HG03565 (cell line): Measurements from ENCODE around the gene SPOCK2.
"Not testable (repeated sequence)": the region's sequence is repeated elsewhere in the genome, so short reads cannot be mapped to it uniquely, and the experiment has no call there.

Experiments
- ATAC-seq: cut with Tn5 transposase; IDR thresholded peaks from one replicate; pipeline ENCODE4 v1.9.1; 2021; ENCODE audit warnings: mild to moderate bottlenecking, moderate library complexity; ENCODE audit not compliant: unreplicated experiment

Gene SPOCK2

DNA sequence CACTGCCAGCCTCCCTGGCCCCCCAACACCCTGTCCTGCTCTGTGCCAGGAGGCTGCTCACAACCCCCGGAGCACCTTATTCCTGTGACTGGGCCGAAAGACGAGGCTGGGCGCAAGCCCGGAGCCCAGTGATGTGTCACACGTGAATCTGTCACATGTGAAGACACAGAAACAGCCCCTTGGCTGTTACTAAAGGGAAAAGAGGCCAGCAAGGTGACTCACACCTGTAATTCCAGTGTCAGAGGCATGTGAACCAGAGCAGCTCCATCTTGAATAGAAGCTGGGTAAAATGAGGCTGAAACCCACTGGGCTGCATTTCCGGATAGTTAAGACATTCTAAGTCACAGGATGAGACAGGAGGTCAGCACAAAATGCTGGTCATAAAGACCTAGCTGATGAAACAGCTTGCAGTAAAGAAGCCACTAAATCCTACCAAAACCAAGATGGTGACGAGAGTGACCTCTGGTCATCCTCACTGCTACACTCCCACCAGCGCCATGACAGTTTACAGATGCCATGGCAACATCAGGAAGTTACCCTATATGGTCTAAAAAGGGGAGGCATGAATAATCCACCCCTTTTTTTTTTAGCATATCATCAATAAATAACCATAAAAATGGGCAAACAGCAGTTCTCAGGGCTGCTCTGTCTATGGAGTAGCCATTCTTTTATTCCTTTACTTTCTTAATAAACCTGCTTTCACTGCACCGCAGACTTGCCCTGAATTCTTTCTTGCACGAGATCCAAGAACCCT, 55.8 kb downstream of the SPOCK2 start:
- not testable (repeated sequence) for ATAC-seq

DNA sequence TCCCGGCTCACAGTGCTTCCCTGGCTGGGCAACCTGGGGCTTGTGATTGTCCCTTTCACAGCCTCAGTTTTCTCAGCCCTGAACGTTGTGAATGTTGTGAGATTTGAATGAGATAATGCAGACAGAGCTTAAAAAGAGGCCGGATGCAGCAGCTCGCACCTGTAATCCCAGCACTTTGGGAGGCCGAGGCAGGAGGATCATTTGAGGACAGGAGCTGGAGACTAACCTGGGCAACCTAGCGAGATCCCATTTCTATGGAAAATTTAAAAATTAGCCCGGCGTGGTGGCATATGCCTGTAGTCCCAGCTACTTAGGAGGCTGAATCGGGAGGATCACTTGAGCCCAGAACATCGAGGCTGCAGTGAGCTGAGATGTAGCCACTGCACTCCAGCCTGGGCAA, 56.6 kb downstream of the SPOCK2 start:
- no peak for ATAC-seq

DNA sequence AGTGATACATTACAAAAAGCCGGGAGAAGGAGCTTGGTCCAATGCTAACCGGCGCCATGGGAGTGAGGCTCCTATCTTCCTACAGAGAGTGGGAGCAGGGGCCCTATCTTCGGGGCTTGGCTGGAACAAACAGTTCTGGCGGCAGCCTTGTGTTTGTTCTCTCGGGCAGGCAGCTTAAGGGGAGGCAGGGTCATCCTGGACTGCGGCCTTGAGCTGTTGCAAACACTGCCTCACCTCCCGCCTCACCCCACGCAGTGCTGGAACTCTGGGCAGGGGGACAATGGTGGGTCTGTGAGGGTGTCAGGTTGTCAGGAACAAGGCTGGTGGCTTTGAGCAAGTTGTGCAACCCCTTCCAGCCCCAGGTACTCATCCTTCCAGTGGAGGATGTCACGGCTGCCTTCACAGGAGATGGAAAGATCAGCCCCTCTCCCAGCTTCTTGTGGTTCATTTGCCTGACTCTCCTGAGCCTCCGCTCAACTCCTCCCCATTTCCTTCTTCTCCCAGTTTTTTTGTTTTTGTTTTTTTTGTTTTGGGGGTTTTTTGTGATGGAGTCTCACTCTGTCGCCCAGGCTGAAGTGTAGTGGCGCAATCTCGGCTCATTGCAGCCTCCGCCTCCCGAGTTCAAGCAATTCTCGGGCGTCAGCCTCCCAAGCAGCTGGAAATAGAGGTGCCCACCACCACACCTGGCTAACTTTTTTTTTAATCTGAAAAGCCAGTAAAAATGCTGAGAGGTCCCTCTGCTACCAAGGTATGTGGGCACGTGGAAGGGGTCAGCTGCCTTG, 57.4 kb downstream of the SPOCK2 start:
- ATAC-seq, result no peak

DNA sequence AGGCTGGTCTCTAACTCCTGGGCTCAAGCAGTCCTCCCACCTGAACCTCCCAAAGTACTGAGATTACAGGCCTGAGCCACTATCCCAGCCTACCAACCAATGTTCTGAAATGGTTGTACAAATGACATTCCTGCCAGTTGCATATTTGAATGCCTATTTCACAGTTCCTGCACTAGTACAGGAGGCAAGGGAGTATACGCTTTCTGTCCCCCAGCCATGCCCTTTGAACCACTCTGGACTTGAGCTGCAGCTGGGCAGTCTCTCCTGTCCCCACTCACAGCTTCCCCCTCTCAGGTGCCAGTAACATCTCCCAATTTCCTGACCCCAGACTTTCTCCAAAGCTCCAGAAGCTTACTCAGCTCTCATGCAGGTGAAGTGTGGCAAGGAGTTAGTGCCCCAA, 58.9 kb downstream of the SPOCK2 start:
- ATAC-seq, result no peak

DNA sequence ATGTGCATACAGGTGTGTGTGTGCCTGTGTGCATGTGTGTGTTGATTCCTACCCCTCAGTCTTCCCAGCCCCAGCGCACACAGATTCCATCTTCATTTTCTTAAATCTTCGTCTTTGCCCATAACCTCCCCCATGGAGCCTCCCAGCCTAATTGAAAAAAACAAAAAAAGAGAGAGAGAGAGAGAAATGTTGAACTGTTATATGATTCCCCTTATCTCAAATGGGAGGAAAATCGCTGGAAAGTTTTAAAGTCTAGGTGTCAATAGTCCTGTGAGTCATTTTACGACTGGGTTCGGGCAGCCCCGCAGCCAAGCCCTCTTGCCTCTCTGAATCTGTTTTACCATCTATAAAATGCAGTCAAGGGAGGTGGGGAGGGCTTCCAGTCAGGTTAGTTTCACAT, 60.9 kb downstream of the SPOCK2 start:
- no peak for ATAC-seq

DNA sequence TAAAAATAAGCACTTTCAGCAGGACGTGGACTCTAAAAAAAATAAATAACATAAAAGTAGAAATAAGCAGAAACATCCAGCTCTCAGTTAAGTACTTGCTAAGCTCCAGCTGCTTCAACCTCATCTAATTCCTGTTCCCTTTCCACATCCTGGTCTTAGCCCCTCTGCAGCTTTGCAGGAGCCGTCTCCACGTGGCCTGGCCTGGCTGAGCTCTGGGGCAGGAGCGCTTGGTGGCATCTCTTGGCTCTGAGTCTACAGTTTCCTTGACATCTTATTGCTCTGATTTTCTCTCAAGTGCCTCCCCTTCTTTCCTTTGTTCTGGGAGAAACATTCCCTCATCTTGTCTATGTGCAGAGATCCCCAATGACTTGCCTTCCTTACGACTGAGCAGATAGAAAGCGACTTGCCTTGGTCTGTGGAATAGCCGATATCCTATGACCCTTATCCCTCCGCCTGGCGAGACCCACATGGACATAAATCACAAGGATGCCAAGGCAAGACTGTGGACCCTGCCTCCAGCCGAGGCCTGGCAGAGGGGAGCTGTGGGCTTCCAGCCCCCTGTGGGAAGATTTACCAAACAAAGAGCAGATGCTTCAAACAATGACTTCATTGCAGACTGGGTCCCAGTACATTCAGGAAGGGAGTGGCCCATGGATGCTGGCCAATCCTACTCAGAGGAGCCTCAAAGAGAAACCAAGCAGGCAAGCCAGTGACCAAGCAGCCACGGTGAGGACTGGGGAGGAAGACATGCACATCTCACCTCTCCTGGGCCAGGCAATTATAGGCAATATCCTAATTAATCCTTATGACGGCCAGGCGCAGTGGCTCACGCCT, 61.9 kb downstream of the SPOCK2 start:
- ATAC-seq, result no peak

DNA sequence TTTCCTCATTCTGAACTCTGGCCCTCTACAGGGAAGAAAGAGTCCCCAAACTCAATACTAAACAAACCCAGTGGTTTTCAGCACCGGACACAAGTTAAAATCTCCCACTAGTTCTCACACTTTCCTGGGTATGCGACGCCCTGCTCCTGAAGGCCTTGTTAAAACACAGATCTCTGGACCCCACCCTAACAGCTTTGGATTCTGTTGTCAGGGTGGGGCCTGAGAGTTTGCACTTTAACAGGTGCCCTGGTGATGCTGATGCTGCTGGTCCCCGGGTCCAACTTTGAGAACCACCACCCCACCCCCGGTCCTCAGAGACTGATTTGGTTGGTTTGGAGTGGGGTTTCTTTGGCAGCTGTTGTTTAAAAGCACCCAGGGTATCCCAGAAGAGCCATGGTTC, 62.5 kb downstream of the SPOCK2 start:
- ATAC-seq, result no peak

DNA sequence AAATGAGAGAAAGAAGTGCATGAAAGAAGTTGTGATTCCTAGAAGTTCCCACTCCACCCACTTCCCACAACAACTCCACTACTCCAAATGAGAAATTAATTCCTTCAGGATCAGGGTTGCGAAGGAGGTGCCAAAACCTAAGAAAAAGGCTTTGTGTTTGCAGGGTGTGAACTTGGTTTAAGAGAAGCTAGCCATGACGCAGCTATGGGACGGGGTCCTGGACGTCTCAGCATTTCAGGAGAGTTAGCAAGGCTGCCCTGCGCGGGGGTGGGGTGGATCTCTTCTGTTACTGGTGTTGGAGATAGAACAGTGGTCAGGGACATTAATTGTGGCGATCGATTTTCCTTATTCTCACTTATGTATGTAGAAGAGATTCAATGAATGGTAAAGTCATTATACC, 63.0 kb downstream of the SPOCK2 start:
- ATAC-seq, result no peak

DNA sequence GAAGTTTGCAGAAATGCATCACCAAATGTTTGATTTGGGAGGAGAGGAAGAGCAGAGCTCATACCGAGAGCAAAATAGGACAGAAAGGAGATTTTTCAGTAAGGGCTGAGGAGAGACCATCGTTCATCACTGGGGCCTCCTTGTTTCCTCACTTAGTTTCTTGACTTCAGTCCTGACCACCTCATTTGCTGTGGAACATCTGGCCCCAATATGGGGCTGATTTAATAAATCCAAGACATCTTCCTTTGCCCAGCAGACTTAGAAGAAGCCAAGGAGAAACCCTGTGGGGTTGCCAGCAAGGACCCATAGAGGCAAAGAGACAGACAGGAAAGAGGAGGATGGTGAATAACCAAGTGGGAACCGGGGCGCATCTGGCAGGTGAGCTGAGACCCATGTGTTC, 63.8 kb downstream of the SPOCK2 start:
- ATAC-seq, result no peak

DNA sequence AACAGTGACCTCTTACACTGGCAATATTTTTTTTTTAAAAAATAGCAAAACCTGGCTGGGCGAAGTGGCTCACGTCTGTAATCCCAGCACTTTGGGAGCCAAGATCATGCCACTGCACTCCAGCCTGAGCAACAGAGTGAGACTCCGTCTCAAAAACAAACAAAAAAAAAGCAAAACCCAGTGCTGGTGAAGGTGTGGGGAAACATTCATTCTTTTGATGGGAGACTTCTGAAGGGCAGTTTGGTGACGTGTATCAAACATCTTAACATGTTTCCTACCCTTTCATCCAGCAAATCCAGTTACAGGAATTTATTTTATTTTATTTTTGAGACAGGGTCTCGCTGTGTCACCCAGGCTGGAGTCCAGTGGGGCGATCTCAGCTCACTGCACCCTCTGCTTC, 66.1 kb downstream of the SPOCK2 start:
- no peak for ATAC-seq

DNA sequence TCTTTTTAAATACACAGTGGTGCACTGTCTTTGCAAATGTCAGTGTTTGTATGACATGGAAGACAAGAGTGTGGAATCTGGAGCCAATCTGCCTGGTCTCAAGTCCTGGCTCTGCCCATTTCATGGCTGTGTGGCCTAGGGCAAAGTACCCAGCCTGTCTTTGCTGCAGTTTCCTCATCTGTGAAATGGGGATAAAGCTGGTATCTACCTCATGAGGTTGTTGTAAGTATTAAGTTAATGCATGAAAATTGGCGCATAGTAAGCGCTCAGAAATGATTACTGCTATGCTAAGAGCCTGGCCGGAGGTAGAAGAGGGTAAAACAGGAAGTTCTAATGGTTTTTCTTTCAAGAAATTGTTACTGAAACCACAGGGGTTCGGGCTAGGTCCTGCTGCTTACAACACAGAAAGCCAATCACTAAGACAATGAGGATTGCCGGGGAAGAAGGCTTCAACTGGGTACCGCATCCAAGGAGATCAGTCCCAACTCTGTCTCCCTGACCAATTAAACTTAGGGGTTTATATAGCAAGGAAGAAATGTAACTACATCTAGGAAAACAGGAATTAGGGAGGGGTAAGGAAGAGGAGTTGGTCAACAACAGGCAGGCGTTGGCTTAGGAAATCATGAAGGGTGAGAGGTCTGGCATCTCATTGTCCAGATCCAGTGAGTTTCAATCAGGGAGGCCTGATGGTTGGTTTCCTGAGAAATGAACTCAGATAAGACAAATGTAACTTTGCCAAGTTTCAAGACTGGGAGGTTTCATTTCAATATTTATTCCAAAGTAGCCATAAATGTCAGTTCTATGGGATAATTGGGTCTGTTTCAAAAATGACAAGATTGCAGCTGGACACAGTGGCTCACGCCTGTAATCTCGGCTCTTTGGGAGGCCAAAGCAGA, 67.2 kb downstream of the SPOCK2 start:
- ATAC-seq, result no peak

DNA sequence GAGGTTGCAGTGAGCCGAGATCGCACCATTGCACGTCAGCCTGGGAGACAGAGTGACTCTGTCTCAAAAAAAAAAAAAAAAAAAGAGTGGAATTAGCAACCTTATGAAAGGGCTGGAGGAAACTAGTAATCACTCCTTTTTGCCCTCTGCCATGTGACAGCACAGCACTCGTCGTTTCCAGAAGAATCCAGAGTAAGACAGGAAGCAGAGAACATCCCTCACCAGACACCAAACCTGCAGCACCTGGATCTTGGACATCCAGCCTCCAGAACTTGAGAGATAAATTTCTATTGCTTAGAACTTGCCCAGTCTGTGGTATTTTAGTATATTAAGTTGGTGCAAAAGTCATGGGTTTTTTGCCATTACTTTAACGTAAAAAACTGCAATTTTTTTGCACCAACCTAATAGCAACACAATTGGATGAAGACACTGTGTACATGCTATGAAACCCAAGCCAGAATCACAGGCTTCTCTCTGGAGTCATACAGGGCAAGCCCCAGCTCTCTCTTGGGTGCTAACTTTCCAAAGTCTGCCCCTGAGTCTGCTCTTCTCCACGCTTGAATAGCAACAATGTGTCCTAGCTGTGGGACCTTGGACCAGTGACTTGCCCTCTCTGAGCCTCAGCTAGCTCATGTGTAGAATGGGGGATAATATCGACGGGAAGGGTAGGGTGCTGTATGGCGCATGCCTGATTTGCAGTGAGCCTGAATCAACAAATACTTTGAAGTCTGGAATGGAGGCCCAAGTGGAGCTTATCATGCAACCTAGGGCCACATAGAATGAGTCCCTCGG, 69.1 kb downstream of the SPOCK2 start:
- ATAC-seq, result no peak

DNA sequence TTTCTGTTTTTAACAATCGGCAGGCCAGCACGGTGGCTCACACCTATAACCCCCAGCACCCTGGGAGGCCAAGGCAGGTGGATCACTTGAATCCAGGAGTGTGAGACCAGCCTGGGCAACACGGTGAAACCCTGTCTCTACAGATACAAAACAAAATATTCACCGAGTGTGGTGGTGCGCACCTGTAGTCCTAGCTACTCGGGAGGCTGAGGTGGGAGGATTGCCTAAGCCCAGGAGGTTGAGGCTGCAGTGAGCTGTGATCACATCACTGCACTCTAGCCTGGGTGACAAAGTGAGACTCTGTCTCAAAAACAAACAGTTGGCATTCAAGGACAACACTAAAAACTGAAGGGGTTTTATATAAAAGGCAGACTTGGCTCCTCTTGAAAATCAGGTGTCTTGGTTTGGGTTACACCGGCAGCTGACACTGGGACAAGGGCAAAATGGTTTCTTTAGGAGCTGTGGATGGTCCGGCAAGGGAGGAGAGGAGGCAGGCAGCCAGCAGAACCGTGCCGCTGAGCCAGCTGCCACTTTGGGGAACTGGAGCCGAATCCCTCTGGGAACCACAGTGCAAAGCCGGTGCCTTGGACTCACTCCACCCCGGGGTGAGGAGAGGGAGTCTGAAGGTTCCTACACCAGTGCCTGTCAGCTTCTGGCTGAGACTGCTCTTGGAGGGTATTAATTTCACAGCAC, 71.6 kb downstream of the SPOCK2 start:
- no peak for ATAC-seq

DNA sequence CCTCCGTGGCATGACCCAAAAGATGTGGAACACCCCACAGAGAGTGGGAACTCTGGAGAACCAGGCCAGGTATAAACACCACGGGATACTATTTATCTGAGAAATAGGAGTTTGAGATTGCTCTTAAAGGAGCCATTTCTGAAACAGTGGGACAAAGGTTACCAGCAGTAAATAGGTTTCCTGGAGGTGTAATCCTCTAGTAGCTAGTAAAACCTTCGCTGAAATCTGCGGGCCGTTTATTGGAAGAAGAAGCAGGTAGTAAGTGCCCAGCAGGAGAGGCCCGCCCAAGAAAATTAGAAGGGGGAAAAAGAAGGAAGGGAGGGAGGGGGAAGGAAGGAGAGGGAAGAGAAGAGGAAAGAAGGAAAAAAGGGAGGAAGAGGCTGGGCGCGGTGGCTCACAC, 72.5 kb downstream of the SPOCK2 start:
- ATAC-seq, result no peak

DNA sequence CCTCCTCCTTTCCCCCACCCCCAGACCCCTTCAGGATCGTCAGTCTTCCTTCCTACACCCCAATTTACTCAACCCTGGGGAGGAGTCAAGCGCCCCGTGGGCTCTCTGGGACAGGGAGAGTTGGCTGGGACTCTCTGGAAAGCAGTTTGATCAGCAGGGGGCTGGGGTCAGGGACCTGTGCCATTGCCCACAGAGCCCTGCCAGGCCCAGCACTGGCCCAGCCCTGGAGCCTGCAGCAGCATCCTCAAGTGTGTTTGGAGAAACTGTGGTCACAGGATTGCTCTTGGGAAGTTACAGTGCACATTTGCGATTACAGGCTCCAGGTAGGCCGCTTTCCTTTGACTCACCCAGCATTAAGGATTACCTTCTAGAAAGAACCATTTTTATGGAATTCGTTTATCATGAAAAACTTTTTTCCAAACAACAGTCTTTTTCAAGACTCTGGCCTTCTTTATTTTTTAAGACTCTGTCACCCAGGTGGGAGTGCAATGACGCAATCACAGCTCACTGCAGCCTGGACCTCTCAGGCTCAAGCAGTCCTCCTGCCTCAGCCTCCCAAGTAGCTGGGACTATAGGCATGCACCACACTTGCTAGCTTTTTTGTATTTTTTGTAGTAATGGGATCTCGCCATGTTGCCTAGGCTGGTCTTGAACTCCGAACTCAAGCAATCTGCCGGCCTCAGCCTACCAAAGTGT, 73.4 kb downstream of the SPOCK2 start:
- no peak for ATAC-seq

DNA sequence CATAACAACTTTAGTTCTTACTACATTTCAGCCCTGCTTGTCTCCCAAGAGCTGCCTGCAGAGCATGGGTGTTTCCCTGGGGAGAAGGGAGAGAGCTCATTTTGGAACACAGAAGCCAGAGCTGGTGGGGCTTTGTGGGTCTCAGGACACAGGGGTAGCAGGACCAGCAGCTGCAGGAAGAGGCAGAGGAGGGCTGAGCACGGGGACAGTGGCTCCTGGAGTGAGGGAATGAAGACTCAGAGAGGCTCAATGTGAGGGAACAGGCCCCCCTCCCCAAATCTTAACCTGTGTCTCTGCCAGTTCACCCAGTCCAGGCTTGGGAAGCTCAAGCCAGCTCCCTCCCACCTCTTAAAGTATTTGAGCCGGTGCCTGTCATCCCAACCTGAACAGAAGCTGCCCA, 74.2 kb downstream of the SPOCK2 start:
- ATAC-seq, result no peak

DNA sequence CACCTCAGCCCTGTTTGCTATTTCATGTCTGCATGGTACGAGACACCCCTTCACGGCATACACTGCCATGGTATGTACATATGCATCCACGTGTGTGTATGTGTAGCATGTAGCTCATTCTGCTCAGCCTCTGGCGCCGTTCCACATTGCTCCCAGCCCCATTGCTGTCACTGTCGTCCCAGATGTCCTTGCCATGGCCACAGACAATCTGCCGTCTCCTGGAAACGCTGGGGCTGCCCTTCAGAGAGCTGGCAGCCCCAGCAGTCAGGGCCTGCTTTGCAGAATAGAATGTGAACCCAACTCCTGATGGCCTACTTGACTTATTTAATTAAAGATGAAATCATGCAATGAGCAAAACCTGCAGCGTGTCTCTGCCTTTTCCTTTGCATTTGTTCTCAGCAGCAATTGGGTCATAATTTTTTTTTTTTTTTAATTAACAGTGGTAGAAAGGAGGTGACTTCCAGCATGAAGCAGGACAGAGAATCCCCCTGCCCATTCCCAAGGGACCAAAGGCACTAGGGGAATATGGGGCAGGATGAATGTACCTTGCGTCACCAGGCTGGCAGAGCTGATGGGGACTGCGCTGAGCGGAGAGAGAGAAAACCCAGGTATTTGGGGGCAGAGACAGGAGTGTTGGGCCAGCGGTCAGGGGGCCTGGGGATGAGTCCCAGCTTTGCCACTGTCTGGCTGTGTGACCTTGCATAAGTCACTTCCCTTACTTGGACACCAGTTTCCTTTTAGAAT, 75.0 kb downstream of the SPOCK2 start:
- no peak for ATAC-seq

DNA sequence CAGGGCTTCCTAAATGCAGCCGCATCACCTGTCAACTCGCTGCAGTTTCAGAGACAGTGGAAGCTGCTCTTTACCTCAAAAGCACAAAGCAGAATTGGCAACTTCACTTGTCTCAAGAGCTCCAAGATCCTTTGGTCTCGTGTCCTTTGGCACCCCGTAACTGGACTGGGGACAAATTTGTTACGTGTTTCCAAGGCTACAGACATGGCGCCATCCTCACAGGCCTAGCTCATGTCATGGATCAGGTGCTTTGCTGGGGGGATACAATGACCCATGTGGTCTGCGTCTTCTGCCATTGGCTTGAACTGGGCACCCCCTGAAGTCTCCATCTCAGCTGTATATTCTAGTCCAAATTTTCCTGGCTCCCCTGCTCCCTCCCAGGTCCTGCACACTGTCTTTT, 75.6 kb downstream of the SPOCK2 start:
- no peak for ATAC-seq
